Measurements from ENCODE around the gene MTURN.
A peak's percentile ranks its signal among the peaks of the same experiment; 100 is the strongest.

Gene MTURN

DNA sequence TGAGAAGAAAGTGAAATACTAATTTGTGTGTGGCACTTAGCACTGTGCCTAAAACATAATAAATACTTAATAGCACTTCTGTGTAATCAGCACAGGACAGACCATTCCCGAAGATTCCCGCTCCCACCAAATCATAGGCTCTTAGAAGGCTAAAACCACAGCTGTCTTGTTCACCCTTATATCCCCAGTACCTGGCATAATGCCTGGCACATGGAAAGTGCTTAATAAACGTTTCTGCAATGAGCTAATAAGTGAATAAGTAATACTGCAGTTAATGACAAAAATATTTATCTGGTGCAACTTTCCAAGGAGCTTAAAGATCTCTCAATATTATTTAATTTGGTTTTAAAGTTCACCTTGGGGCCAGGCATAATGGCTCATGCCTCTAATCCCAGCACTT, 43.2 kb downstream of the MTURN start:
- Histone ChIP-seq H3K27ac (no peak overlapping the region), H3K4me3 (no peak overlapping the region)
- DNase-seq (ENCODE audit: low spot score): no peak
- TF ChIP-seq, protein P1, sequence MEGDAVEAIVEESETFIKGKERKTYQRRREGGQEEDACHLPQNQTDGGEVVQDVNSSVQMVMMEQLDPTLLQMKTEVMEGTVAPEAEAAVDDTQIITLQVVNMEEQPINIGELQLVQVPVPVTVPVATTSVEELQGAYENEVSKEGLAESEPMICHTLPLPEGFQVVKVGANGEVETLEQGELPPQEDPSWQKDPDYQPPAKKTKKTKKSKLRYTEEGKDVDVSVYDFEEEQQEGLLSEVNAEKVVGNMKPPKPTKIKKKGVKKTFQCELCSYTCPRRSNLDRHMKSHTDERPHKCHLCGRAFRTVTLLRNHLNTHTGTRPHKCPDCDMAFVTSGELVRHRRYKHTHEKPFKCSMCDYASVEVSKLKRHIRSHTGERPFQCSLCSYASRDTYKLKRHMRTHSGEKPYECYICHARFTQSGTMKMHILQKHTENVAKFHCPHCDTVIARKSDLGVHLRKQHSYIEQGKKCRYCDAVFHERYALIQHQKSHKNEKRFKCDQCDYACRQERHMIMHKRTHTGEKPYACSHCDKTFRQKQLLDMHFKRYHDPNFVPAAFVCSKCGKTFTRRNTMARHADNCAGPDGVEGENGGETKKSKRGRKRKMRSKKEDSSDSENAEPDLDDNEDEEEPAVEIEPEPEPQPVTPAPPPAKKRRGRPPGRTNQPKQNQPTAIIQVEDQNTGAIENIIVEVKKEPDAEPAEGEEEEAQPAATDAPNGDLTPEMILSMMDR (IDR thresholded peaks at IDR 0.05): no peak

DNA sequence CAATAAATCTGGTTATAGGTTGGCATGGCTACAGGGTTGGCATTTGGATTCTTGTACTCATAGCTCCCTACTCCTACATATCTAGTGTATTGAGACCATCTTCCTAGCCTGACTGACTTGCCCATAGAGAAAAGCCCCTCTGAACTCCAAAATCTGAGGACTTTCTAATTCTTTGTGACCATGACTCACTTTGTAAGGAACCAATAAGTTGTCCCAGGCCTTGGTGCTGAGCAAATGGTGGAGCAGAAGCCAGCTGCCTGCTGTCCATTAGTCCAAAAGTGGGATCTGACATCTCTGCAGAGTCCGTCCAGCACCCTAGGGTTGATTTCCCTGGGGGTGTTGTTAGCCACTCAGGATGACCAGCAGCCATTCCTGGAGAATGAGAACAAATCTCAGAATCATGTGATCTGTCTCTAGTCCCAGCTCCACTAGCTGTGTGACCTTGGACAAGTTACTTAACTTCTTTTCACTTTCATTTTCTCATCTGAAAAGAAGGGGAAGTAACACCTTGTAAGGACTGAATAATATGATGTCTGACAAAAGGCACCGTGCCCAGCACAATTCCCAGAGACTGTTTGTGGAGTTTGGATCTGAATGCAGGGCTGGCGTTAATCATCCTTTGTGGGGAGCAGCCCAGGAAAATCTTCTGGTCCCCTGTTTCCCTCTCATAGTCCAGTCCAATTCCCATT, 44.1 kb downstream of the MTURN start:
- H3K4me3 ChIP-seq: peak overlapping the region; percentile 7
- no peak for DNase-seq (ENCODE audit: low spot score)
- TF ChIP-seq, protein P1 (IDR thresholded peaks at IDR 0.05): no peak
- no peak overlapping the region for H3K27ac ChIP-seq

DNA sequence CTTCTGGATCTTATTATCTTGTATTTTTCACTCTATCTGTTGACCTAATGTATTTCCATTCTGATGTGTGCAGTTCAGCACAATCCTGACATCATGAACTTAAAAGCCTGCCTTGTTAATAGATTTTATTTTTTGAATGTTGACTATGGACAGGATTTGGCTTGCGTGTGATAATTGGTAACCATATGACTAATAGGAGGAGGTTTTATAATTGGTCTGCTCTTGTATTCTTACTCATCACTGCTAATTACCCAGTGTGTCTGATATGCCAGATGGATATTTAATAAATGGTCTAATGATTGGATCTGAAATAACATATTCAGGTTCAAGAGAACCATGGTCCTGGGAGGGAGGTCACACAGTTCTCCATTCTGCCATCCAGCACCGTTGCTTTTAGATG, 45.9 kb downstream of the MTURN start:
- Histone ChIP-seq H3K4me3 (no peak overlapping the region), H3K27ac (peak overlapping the region; percentile 65 to 76)
- no peak for DNase-seq (ENCODE audit: low spot score)
- TF ChIP-seq, protein P1 (IDR thresholded peaks at IDR 0.05): no peak

DNA sequence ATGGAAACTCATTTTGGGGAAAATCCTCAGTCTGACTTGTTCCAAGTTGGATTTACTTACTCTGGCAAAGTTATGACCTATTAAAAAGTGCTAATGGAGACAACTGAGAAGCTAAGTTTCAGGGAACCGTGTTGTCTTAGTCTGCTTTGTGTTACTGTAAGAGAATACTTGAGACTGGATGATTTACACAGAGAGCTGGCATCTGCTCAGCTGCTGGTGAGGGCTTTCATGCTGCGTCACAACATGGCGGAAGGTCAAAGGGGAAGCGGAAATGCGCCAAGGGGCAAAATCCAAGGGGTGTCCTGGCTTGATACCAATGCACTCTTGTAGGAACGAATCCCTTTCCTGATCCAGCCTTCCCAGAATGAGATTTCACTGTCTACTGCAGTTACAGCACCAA, 46.4 kb downstream of the MTURN start:
- no peak for DNase-seq (ENCODE audit: low spot score)
- Histone ChIP-seq H3K27ac (peak overlapping the region; percentile 65 to 76), H3K4me3 (no peak overlapping the region)
- TF ChIP-seq, protein P1 (IDR thresholded peaks at IDR 0.05): no peak

DNA sequence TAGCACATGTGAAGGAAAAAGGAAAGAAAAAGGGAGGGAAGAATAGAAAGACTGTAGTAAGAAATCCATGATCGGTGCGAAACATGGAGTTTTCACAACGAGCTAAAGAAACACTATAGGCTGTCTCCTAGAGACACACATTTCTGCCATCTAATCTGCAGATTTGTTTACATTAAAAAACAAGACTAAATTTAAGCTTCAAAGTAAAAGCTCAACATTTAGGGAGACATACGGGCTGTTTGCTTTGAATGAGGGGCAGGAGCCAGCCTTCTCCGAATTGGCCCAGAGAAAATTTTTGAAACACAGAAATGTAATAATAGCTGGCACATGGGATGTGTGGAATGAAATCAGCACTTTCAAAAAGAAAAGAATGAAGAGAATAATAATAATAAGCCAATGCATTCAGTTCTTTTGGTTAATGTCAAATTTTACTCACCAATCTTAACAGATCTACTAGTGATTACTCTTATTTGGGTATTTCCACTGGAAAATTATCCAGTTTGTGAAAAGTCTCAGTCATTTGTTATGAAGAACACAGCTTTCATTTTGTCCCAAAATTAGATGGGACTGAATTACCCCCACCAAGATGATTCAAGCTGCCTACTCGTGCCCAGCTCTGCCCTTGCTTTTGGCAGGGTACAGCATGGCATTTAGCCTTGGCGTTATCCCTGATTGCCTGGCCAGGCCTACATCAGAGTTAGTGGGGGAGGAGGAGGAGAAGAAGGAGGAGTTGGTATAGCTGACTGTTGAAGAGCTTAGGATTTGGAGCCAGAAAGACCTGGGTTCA, 47.1 kb downstream of the MTURN start:
- H3K27ac ChIP-seq: peak overlapping the region; percentile 65 to 76

DNA sequence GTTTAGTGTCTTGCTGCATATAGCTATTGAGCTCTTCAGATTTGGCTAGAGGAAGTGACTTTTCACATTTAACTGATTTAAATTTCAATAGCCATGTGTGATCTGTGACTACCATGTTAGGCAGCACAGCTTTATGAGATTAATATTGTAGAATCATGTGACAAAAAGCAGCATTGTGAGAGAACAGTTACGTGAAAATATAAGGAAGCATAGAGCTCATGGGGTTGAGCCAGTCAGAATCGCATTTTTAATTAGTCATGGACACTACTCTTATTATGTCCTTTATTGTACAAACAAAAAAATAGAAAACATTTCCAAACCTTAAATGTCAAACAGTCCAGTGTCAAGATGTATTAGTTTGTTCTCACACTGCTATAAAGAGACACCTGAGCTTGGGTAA, 48.0 kb downstream of the MTURN start:
- TF ChIP-seq, protein P1 (IDR thresholded peaks at IDR 0.05): no peak
- Histone ChIP-seq H3K4me3 (no peak overlapping the region), H3K27ac (peak overlapping the region; percentile 65 to 76)
- DNase-seq (ENCODE audit: low spot score): no peak

More for the DNA sequence above, 47.1 kb downstream of the MTURN start:
- no peak for DNase-seq (ENCODE audit: low spot score)
- TF ChIP-seq, protein P1 (IDR thresholded peaks at IDR 0.05): no peak
- peak overlapping the region; percentile 14 for H3K4me3 ChIP-seq

All from coronary artery (tissue), 2 donors.